ENCODE results near the gene GCK. TPM values are rescaled to one million over a fixed set of nuclear protein-coding genes. Genes with fewer than 3 reads are reported as not detected.

Gene GCK
- polyA plus RNA-seq, 3 donors = 3.0 to 5.6 (median 4.7) TPM

DNA sequence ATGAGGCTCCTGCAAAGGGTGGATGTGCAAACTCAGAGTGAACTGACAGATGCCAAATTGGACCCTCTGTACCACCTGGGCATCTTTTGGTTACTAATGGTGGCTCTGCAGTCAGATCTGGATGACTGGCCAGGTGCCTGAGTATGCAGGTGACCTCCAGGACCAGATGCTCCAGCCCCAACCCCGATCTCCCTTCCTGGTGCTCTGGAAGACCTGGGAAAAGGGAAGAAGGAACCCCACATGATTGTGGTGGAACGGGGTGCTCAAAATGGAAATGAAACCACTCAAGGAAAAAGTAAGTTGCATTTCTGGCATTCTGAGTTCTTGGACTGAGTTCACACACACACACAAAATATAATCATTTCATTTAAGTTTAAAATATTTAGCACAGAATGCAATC lies 94.9 kb downstream of the GCK start:
- no peak for DNase-seq

Other genes starting within 250 kb of the GCK start
- 1 to 10 TPM in 2 of 3 donors, under 1 TPM in 1; 0.40 to 3.1 (median 1.8) TPM for gene SPDYE1, start 191.5 kb downstream of the GCK start, polyA plus RNA-seq (ENCODE audit: insufficient read length in 3 of 3)
- gene DBNL, start 144.7 kb downstream of the GCK start, polyA plus RNA-seq (ENCODE audit: insufficient read length in 3 of 3) = 10 to 100 TPM; 69.6 to 75.9 (median 75.1) TPM
- 1 to 10 TPM; 1.2 to 3.4 (median 2.2) TPM for gene PGAM2, start 123.9 kb downstream of the GCK start, polyA plus RNA-seq (ENCODE audit: insufficient read length in 3 of 3)
- 10 to 100 TPM; 20.2 to 43.5 (median 42.4) TPM for gene POLM, start 106.9 kb downstream of the GCK start, polyA plus RNA-seq (ENCODE audit: insufficient read length in 3 of 3)
- 10 to 100 TPM; 65.2 to 81.4 (median 69.2) TPM for gene AEBP1, start 85.1 kb downstream of the GCK start, polyA plus RNA-seq (ENCODE audit: insufficient read length in 3 of 3)
- 100 to 1,000 TPM; 117 to 138 (median 130) TPM for gene POLD2, start 65.9 kb downstream of the GCK start, polyA plus RNA-seq (ENCODE audit: insufficient read length in 3 of 3)
- 1 to 10 TPM in 1 of 3 donors, under 1 TPM in 2; 0.64 to 1.1 (median 0.68) TPM for gene MYL7, start 48.1 kb downstream of the GCK start, polyA plus RNA-seq (ENCODE audit: insufficient read length in 3 of 3)
- 10 to 100 TPM; 75.6 to 80.0 (median 77.7) TPM for gene YKT6, start 11.5 kb upstream of the GCK start, polyA plus RNA-seq (ENCODE audit: insufficient read length in 3 of 3)
- gene CAMK2B, start 136.2 kb upstream of the GCK start, polyA plus RNA-seq (ENCODE audit: insufficient read length in 3 of 3) = 1 to 10 TPM; 2.9 to 3.6 (median 3.3) TPM

Measured in renal pelvis (tissue), 4 donors.